GM19025 (cell line): ENCODE data around the gene XXYLT1.

Experiments
- ATAC-seq: cut with Tn5 transposase; IDR thresholded peaks from one replicate; pipeline ENCODE4 v1.9.1; 2021; ENCODE audit warnings: mild to moderate bottlenecking, low read depth, moderate library complexity; ENCODE audit not compliant: unreplicated experiment

The XXYLT1 gene

DNA sequence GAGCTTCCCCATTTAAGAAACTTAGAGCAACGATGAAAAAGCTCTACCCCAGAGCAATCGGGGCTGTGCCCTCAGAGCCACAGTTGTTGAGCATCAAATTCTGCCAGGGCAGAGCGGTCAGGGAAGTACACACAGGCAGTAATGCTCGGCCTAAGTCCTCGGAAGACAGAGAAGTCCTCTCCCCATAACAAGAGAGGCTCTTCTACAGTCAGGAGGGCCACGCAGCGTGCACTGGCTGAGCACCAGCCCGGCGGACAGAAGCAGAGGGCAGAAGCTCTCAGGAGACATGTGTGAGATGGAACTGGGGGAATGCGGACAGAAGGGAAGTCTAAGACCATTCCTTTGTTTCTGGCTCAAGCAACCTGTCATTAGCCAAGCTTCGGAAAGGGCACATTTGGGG lies 95.9 kb downstream of the XXYLT1 start:
- no peak for ATAC-seq

DNA sequence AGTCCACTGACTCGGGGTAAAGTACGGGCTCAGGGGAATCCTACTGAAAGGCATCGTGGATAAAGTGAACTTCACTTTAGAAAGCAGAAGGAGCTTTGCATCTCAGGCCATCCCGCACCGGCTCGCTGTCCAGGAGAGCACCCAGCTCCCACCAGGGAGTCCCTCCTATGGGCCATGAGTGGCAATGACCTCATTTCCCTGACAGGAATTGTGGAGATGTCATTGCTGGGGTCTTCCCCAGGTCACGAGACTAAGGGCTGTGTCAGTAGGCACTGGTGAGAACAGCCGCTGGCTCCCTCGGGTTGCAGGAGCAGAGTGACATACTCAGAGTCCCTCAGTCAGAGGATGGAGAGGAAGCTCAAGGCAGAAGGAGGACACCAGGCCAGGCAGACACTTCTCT lies 97.3 kb downstream of the XXYLT1 start:
- ATAC-seq: no peak

DNA sequence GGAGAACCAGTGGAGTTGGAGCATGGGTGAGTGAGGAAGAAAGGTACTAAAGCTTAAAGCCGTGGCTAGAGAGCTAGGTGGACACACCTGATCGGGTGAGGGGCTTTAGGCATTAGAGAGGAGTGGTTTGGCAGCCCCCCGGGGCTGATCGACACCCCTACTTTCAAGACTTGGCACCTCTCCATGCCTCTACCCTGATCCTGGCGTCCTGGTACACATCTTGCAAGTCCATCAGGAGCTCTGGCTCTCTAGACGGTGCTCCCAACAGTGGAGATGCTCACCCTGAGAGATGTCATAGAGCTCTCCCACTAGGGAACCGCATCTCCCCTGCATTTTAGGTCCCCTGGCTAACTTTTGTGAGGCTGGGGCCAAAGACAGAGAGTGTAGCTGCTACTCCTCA lies 98.1 kb downstream of the XXYLT1 start:
- ATAC-seq: no peak

DNA sequence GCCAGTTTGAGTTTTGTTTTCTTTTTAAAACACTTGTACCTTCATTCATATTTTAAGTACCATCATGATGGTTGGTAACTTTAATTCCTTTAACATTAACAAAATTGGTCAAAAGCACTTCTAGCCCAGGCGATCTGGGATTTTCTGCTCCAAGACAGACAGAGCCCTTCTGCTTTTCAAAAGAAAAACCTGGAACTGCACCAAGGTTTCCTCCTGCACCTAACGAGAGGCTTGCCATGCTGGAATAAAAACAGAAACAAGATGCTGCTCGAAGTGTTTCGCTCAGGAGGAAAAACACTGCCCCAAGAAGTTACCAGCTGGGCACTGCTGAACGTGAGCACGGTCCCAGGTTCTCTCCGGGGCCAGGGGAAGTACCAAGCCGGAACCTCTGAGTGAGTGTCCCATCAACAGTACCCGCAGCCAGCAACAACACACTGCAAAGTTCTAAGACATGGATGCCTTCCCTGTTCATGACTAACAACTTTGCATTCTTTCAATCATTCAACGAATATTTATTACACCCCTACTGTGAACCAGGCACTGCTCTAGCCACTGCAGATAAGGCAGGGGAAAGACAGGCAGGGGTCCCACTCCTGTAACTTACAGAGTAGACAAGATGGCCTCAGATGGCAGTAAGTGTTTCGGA lies 98.8 kb downstream of the XXYLT1 start:
- no peak for ATAC-seq

DNA sequence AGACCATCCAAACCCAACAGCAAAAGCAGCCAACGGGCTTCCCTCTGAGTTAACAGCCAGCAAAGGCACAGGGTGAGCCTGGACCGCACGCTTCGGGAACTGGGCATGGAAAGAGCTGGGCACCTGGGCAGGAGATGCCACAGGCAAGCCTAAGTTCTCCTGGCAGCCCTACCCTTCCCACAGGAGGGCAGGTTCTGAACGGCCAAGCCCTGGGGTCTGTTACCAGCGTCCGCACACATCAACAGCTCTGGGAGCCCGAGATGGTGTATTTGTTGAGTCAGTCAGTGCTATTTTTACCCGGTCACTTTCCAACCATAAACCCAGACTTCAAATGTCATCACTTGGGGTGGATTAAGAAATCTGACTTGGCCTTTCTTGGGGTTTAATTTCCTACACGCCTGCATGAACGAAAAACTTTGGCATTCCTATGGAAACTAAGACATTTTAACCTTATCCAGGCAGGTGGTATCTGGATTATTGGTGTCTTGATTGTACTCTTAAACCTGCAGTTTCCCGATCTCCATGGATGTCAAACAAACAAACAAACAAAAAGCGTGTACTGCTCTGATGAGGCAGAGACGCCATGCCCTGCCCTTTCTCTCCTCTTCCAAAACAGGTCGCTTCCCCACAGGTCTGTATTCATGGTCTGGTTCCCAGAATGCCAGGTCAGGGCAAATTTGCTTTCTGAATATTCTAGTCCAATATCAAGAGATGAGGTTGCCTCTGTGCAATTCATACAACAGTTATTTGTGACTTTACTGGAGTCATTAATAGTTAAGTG lies 99.7 kb downstream of the XXYLT1 start:
- no peak for ATAC-seq

DNA sequence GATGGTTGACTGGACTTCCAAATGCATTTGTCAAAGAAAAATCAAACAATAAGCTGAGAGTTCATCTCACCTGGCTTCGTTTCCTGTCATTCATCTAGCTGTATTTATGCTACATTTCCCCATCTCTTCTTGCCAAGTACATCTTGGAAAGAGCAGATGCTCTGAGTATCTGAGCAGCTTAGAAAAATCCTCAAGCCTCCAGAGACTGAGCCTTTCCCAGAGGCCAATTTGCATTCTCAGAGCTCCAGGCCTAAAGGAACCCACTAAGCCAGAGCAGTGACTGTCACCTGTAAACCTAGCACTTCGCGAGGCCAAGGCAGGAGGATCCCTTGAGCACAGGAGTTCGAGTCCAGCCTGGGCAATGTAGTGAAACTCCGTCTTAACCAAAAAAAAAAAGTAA lies 100.5 kb downstream of the XXYLT1 start:
- ATAC-seq: no peak

DNA sequence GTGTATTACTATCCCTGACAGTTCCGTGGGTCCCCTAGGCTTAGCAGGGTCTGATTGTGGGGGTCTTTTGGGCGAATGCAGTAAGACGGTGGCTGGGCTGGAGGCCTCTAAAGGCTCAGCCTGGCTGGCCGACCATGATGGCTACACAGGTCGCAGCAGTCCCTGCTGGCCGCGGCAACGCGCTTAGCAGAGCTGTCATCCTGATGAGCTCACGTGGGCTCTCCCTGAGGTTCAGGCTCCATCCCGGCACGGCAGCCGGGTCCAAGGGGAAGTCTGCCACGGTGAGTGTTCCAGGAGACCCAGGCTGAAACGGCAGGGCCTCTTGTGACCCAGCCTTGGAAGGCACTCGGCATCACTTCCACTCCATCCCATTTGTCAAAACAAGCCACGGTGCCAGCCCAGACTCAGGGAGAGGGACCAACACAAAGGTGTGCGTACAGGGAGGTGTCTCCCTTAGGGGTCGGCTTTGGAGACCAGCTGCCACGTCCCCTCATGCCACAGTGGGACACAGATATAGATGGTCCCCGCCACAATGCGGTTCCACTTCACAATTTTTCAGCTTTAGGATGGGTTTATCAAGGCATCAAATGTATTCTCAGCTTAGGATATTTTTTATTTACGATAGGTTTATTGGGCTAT lies 101.8 kb downstream of the XXYLT1 start:
- no peak for ATAC-seq

DNA sequence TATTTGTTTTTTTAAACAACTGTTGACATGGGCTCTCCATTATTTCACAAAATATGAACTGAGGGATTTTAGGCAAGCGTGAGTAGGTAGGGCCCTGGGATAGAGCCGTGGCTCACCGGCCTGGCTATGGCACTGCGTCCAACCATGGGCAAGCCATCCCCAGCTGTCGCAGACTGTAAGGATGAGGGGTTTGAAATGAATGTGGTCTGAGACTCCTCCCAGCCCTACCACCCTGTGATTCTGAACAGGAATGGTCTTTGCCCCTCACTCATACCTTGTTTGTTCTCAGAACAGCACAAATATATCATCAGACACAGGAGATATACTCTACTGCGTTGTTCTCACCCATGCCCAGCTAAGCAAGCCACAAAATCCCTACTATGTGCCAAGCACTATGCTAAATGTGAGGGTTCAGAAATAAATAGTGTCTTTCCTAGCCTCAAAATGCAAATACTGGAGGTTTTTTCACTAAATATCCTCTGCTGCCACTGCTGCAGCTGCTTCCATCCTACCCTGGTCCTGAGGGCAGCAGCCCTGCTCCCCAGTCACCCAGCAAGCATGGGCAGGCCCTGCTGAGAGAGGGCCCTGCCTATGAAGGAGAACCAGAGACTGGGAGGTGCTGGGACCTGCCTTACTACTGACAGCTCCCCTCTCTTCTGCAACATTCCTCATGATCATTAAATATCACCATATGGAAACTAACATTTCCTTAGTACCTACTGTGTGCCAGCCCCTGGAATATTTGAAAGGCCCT lies 102.8 kb downstream of the XXYLT1 start:
- ATAC-seq: no peak

DNA sequence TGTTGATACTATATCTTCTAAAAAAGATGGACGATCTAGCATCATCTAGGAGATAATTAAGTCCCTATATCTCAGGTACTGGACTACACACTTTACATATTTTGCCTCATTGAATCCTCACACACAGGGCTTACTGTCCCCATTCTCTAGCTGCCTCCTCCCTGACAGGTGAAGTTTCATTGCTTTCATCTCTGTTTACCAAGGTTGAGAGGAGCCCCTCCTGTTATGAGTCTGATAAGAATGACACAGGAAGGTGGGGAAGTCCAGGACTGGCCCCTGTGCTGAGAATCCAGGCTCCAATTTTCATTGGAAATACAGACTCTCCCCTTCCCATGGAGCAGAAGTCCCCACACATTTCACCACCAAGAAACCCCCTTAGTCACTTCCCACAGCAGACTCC lies 105.2 kb downstream of the XXYLT1 start:
- no peak for ATAC-seq

DNA sequence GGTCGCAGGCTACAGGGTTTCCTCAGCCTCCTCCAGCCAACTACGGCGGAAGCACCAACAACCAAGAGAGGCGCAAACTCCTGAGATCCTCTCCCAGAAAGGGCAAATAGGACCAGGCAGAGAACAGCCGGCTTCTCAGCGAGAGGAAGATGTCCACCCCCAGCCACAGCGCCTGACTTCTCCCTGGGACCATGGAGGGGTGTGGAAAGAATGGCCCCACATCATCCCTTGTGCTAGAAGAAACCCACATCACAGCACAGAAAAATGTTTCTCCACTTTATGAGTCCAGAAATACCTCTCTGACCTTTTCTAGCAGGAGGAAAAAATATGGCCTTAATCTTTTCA lies 105.7 kb downstream of the XXYLT1 start:
- no peak for ATAC-seq

DNA sequence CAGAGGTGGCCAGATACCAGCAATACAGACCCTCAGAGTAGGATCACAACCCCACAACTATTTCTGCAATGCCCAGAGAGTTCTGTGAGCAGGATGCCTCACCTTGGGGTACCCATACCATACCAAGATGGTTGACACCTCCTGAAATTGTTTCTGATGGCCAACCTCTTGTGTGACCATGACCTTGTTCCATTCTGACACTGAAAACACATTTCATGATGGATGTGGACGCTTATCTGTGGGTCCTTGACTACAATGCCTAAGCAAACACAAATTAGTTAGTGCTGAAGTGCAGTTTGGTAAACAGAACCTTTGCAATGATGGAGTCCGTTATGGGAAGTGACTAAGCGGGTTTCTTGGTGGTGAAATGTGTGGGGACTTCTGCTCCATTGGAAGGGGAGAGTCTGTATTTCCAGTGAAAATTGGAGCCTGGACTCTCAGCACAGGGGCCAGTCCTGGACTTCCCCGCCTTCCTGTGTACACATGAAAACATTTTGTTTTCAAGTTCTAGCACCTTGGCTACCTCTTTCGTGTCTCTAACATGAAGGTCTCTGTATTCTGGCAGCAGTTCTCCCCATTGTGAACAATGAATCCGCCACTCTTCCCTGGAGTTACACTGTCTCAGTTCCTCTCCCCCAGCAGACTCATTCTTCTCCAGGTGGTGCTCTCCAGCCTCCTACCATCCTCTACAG lies 106.2 kb downstream of the XXYLT1 start:
- no peak for ATAC-seq

DNA sequence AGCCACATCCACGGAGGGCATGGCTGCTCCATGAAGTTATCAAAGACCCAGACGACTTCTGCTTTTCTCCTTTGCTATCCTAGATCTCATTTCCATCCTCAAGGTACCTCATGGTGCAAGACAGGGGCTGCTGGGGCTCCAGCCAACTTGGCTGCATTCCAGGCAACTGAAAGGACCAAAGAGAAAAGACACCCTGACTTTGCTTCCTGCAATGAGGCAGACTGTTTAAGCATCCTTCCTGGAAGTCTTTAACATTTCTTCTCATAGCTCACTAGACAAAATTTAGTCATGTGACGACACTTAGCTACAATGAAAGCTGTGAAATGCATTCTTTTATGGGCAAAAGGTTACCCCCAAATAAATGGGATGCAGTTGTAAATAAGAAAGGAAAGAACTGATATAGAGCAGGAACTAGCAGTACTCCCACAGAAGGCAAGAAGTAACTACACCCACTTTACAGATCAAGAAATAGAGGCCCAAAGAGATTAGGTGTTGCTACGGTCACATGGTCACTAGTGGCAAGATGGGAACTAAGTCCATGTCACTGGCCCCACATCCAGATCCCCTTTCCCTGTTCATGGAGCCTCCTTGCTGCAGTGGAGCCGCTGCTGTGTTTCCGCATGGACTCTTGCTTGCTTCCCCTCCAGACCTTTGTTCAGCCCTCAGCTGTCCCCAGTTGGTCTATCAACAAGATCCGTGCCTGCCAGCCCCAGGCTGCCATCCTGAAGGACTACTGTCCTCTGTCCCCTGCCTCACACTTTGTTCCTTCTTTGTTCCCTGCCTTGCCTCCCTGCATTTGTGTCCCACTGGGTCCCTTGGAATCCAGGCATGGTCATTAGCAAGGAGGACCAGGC lies 107.0 kb downstream of the XXYLT1 start:
- ATAC-seq: no peak

DNA sequence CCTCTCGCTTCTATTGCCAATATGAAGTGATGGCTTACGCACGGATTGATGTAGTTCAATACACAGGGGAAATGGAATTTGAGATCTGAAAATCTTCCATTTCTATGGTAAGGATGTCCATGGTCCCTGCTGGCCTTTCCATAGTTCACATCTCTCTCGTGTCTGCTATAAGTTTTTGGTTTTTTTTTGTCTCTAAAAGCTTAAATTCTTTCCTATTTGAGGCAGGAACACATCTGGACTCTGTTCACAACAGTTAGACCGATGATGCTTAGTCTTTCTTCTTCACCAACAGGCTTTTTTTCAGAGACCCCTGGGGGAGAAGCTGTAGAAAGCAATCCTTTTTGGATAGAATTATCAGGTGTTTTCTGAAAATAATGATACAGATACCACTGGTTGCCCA lies 108.1 kb downstream of the XXYLT1 start:
- ATAC-seq: no peak

DNA sequence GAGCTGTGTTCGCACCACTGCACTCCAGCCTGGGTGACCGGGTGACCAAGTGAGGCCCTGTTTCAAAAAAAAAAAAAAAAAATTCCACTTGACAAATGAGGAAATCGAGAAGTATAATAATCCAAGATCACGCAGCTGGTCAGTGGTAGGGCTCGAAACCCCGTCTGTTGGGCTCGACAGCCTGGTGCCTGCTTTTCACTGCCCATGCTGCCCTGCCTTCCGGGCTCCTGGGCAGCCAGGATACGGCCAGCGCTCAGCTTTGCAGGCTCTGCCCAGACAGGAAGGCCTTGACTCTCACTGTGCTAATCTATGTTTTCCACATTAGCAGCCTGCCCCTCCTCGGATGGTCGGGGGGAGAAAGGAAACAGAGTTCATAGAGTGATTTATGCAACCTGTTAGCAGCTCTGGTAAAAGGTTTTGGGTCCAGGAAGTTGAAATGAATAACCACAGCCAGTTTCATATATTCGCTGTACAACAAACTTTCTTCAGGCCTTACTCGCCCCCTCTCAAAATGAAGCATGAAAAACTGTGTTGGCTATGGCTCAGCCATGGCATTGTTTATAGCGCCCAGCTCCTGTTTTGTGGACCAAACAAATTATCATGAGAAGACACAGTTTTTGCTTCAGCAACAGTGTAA lies 108.8 kb downstream of the XXYLT1 start:
- no peak for ATAC-seq

DNA sequence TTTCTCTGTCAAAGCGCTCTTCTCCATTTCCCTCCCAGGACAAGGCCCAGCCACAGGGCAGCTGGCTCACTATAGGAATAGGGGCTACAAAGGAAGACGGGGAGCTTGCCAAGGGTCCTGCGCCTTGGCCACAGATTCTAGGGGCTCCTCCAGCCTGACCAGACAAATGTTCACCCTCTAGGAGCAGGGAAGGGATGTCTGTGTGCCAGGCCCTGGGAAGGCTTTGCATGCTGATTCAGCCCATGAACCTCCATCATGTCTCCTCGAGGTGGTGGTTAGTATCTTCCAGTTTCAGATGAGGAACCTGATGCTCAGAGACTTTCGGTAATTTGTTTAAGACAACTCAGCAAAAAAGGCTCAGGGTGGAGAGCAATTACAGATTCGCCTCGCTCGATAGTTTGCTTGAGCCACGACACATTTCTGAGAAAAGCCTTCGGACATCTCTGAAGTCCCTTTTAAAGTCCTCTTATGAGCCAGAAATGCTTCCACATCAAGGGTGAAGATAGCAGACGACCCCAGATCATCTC lies 110.0 kb downstream of the XXYLT1 start:
- no peak for ATAC-seq

DNA sequence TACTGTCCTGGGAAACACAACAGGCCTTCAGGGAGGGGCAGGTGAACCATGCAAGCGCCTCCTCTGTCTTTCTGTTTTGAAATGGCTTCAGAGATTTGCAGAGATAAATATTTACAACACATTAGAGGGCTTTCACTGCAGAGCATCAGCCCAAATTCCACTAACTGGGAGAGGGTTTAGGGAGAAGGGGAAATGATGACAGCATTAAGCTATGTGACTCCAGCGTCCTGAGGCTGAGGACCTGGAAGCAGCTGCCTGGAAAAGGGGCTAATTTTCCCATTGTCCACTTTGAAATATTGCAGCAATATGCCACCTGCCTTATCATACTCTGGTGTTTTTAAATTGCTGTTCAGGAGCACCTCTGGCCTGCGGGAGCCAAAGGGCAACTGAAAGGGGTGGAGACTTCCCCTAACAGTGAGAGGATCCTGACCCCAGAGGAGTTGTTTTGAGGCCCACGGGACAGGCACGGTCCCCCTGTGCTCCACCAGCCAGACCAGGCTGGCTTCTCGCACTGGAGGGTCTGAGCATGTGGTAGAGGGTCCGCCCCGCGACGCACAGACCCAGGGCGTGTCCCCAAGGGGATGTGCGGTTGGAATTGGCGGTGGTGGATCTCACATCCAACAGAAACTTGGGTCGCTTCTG lies 110.6 kb downstream of the XXYLT1 start:
- no peak for ATAC-seq

DNA sequence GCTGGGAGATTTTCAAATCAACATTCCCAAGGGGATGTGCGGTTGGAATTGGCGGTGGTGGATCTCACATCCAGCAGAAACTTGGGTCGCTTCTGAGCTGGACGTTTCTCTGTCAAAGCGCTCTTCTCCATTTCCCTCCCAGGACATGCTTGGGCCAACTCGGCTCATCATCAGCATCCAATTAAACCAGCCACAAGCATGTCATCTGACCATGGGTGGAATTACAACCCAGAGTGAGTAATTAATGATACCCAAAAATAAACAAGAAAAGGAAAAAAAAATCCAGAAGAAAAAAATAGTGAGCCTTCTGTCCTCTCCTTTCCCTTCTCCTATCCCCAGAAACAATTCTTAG lies 111.2 kb downstream of the XXYLT1 start:
- ATAC-seq: no peak

DNA sequence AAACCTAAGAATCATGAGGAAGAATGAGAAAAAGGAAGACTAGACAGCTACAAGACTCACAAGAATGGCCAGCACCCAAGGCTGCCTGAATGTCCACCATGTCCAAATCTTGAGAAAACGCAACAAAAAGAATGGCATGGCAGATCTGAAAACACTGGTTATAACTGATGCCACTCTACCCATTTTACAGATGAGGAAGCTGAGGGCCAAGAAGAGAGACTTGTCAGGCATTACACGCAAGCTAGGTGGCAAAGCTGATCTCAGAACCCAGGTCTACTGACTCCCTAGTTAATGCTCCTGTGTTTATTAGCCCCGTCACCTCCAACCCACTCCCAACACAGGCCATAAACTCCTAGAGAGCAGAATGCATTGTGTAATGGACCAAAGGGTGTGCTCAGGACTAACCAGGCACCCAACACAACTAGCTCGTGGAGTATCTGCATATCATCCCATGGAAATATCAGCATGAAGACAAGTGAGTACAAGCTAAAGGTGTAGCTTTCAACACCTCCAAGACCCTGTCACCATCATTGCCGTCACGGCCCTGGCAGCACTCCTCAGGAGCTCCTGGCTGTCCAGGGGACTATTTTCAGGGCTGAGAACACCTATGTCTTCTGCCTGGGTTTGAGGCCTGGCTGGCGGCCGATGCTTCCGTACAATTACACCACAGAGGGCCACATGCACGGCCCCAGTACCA lies 111.7 kb downstream of the XXYLT1 start:
- no peak for ATAC-seq
